Fibroblast of skin of left quadriceps (primary cell): ENCODE measurements around the gene CLEC14A.

Experiments used
- DNase-seq, 2 experiments: peaks; one replicate each; pipeline ENCODE4 v3.0.0-alpha.2; 2013; ENCODE audit warnings: low read depth in 2 of 2

The CLEC14A gene

GRCh38 chr14:38205949-38206665, 49.8 kb downstream of the CLEC14A start:
- DNase-seq = no peak

GRCh38 chr14:38205119-38205813, 50.6 kb downstream of the CLEC14A start:
- DNase-seq = no peak

GRCh38 chr14:38204719-38205115, 51.2 kb downstream of the CLEC14A start:
- DNase-seq = no peak
